HepG2 (cell line): ENCODE data around the gene TOP2A. TPM values are rescaled to one million over a fixed set of nuclear protein-coding genes. Genes with fewer than 3 reads are reported as not detected.

Source experiments
- CC2D1A ChIP-seq: sonication (generic); formaldehyde crosslinking; IDR thresholded peaks from 2 replicates; pipeline ENCODE4 v1.8.1; 2023; ENCODE audit warnings: mild to moderate bottlenecking, missing genetic modification reagents
- FOXA3 ChIP-seq: IDR thresholded peaks from 2 replicates; pipeline ENCODE4 v1.6.1; 2016; ENCODE audit warnings: missing genetic modification reagents, missing compliant biosample characterization
- HNRNPH1 ChIP-seq: fragments of 200-400 bp; formaldehyde crosslinking; optimal IDR thresholded peaks from 2 replicates; pipeline ENCODE3; 2017; ENCODE audit warnings: mild to moderate bottlenecking, low read depth, low read length
- IKZF1 ChIP-seq: fragments of 450-650 bp; IDR thresholded peaks from 2 replicates; pipeline ENCODE4 v1.7.1; 2016
- KLF12 ChIP-seq: sonication (generic); formaldehyde crosslinking; IDR thresholded peaks from 2 replicates; pipeline ENCODE4 v1.4.0; 2020; ENCODE audit warnings: missing genetic modification reagents, borderline replicate concordance
- NCOA1 ChIP-seq: sonication (generic); formaldehyde crosslinking; IDR thresholded peaks from 2 replicates; pipeline ENCODE4 v1.9.0; 2021; ENCODE audit warnings: missing genetic modification reagents
- RFXANK ChIP-seq: IDR thresholded peaks from 2 replicates; pipeline ENCODE4 v1.6.1; 2016
- RXRB ChIP-seq: IDR thresholded peaks from 2 replicates; pipeline ENCODE4 v1.6.1; 2016; ENCODE audit warnings: borderline replicate concordance, missing genetic modification reagents, missing compliant biosample characterization
- SNAI1 ChIP-seq: sonication (generic); formaldehyde crosslinking; IDR thresholded peaks from 2 replicates; pipeline ENCODE4 v1.5.0; 2020; ENCODE audit warnings: mild to moderate bottlenecking, missing genetic modification reagents, borderline replicate concordance
- TBX2 ChIP-seq: sonication (generic); formaldehyde crosslinking; IDR thresholded peaks from 2 replicates; pipeline ENCODE4 v1.5.0; 2020; ENCODE audit warnings: missing genetic modification reagents, mild to moderate bottlenecking, borderline replicate concordance
- TGIF2 ChIP-seq: IDR thresholded peaks from 2 replicates; pipeline ENCODE4 v1.6.1; 2016; ENCODE audit warnings: control low read depth, missing compliant biosample characterization
- ZC3H13 ChIP-seq: sonication (generic); formaldehyde crosslinking; IDR thresholded peaks from 2 replicates; pipeline ENCODE4 v1.8.1; 2023; ENCODE audit warnings: mild to moderate bottlenecking, missing genetic modification reagents, moderate library complexity
- ZNF510 ChIP-seq: sonication (generic); formaldehyde crosslinking; IDR thresholded peaks from 2 replicates; pipeline ENCODE4 v1.4.0; 2020; ENCODE audit warnings: low read depth, mild to moderate bottlenecking, missing genetic modification reagents
- polyA plus RNA-seq, 8 experiments: library from polyadenylated mRNA; depleted of rRNA in 3 of 8; stranded (reverse) in 7 of 8; unstranded in 1 of 8; fragments of >200 nt; fragmentation: Illumina TruSeq in 4 of 8; extraction: Trizol in 4 of 8; gene quantifications; 2 replicates each; pipeline versions ENCODE4 v1.2.1 to v1.2.3, GENCODE V29; 2011 to 2016; ENCODE audit warnings: low read depth in 4 of 8, missing spikeins in 1 of 8, mixed read lengths in 1 of 8; ENCODE audit not compliant: insufficient read depth in 1 of 8
- total RNA-seq, 5 experiments: library from RNA; depleted of rRNA; stranded (reverse); fragments of >200 nt; fragmentation: Illumina TruSeq; extraction: Trizol; gene quantifications; 2 replicates each; pipeline ENCODE4 v1.2.3, GENCODE V29; 2016; ENCODE audit warnings: low read depth in 1 of 5
- TF ChIP-seq, protein P1 (sequence below): IDR thresholded peaks from 2 replicates; pipeline ENCODE4 v1.6.1; 2016; ENCODE audit warnings: low read depth, missing genetic modification reagents, missing compliant biosample characterization
- TF ChIP-seq, protein P2 (sequence below): sonication (generic); formaldehyde crosslinking; IDR thresholded peaks from 2 replicates; pipeline ENCODE4 v1.4.0; 2020; ENCODE audit warnings: mild to moderate bottlenecking, low read depth, missing genetic modification reagents
- TF ChIP-seq, protein P3 (sequence below): sonication (generic); formaldehyde crosslinking; IDR thresholded peaks from 2 replicates; pipeline ENCODE4 v1.4.0; 2020; ENCODE audit warnings: missing genetic modification reagents
- TF ChIP-seq, protein P4 (sequence below): sonication (generic); formaldehyde crosslinking; IDR thresholded peaks from 2 replicates; pipeline ENCODE4 v1.5.0; 2020; ENCODE audit warnings: mild to moderate bottlenecking, missing genetic modification reagents
- TF ChIP-seq, protein P5 (sequence below): sonication (generic); formaldehyde crosslinking; IDR thresholded peaks from 2 replicates; pipeline ENCODE4 v1.5.0; 2020; ENCODE audit warnings: mild to moderate bottlenecking, low read depth, missing genetic modification reagents, borderline replicate concordance

The TOP2A gene
- total and polyA plus RNA-seq, 2 of the 13 experiments (the other 11 are each of a cell fraction or from before 2014, with no cell fraction given), result 108 to 327 TPM

DNA sequence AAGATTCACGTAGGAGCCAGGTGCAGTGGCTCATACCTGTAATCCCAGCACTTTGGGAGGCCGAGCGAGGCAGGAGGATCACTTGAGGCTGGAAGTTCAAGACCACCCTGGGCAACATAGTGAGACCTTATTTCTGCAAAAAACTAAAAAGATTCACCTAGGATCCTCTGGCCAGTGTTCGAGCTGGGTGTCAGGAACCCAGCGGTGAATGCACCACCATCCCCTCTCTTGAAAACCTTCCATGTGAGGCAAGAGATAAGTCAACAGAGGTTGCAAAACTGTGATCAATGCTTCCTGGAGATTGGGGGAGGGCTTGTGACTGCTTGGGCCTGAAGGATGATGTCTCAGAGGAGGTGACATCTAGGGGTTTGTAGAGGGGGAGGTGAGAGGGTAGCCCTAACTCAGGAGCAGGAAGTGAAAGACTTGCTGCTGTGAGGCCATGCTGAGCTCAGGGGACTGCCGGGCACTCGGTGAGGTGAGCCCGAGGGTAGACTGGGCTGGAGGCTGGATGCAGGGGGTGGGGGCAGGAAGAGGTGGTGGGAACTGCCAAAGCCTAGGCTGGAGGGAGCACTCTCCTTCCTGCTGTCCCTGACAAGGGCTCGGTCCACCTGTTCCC, 64.8 kb downstream of the TOP2A start (continued):
- TF ChIP-seq, protein P1, sequence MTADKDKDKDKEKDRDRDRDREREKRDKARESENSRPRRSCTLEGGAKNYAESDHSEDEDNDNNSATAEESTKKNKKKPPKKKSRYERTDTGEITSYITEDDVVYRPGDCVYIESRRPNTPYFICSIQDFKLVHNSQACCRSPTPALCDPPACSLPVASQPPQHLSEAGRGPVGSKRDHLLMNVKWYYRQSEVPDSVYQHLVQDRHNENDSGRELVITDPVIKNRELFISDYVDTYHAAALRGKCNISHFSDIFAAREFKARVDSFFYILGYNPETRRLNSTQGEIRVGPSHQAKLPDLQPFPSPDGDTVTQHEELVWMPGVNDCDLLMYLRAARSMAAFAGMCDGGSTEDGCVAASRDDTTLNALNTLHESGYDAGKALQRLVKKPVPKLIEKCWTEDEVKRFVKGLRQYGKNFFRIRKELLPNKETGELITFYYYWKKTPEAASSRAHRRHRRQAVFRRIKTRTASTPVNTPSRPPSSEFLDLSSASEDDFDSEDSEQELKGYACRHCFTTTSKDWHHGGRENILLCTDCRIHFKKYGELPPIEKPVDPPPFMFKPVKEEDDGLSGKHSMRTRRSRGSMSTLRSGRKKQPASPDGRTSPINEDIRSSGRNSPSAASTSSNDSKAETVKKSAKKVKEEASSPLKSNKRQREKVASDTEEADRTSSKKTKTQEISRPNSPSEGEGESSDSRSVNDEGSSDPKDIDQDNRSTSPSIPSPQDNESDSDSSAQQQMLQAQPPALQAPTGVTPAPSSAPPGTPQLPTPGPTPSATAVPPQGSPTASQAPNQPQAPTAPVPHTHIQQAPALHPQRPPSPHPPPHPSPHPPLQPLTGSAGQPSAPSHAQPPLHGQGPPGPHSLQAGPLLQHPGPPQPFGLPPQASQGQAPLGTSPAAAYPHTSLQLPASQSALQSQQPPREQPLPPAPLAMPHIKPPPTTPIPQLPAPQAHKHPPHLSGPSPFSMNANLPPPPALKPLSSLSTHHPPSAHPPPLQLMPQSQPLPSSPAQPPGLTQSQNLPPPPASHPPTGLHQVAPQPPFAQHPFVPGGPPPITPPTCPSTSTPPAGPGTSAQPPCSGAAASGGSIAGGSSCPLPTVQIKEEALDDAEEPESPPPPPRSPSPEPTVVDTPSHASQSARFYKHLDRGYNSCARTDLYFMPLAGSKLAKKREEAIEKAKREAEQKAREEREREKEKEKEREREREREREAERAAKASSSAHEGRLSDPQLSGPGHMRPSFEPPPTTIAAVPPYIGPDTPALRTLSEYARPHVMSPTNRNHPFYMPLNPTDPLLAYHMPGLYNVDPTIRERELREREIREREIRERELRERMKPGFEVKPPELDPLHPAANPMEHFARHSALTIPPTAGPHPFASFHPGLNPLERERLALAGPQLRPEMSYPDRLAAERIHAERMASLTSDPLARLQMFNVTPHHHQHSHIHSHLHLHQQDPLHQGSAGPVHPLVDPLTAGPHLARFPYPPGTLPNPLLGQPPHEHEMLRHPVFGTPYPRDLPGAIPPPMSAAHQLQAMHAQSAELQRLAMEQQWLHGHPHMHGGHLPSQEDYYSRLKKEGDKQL (CRISPR knock-in tag), result peak; percentile 85; the same call in 1 of the 2 replicates
- TF ChIP-seq TBX2 (CRISPR knock-in tag), result peak; percentile 84
- TF ChIP-seq RXRB (CRISPR knock-in tag), result peak; percentile 97
- TF ChIP-seq HNRNPH1, result no peak
- peak; percentile 100 for TF ChIP-seq FOXA3 (CRISPR knock-in tag)
- TF ChIP-seq KLF12 (CRISPR knock-in tag), result no peak
- TF ChIP-seq CC2D1A (CRISPR knock-in tag), result no peak
- TF ChIP-seq IKZF1, result no peak
- peak; percentile 38; the same call in 1 of the 2 replicates for TF ChIP-seq ZC3H13 (CRISPR knock-in tag)
- TF ChIP-seq, protein P2, sequence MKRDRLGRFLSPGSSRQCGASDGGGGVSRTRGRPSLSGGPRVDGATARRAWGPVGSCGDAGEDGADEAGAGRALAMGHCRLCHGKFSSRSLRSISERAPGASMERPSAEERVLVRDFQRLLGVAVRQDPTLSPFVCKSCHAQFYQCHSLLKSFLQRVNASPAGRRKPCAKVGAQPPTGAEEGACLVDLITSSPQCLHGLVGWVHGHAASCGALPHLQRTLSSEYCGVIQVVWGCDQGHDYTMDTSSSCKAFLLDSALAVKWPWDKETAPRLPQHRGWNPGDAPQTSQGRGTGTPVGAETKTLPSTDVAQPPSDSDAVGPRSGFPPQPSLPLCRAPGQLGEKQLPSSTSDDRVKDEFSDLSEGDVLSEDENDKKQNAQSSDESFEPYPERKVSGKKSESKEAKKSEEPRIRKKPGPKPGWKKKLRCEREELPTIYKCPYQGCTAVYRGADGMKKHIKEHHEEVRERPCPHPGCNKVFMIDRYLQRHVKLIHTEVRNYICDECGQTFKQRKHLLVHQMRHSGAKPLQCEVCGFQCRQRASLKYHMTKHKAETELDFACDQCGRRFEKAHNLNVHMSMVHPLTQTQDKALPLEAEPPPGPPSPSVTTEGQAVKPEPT, result no peak
- no peak for TF ChIP-seq RFXANK
- no peak for TF ChIP-seq SNAI1 (CRISPR knock-in tag)
- peak; percentile 98 for TF ChIP-seq TGIF2
- TF ChIP-seq, protein P3, sequence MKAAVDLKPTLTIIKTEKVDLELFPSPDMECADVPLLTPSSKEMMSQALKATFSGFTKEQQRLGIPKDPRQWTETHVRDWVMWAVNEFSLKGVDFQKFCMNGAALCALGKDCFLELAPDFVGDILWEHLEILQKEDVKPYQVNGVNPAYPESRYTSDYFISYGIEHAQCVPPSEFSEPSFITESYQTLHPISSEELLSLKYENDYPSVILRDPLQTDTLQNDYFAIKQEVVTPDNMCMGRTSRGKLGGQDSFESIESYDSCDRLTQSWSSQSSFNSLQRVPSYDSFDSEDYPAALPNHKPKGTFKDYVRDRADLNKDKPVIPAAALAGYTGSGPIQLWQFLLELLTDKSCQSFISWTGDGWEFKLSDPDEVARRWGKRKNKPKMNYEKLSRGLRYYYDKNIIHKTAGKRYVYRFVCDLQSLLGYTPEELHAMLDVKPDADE (CRISPR knock-in tag), result no peak
- TF ChIP-seq ZNF510 (CRISPR knock-in tag), result no peak
- TF ChIP-seq, protein P4, sequence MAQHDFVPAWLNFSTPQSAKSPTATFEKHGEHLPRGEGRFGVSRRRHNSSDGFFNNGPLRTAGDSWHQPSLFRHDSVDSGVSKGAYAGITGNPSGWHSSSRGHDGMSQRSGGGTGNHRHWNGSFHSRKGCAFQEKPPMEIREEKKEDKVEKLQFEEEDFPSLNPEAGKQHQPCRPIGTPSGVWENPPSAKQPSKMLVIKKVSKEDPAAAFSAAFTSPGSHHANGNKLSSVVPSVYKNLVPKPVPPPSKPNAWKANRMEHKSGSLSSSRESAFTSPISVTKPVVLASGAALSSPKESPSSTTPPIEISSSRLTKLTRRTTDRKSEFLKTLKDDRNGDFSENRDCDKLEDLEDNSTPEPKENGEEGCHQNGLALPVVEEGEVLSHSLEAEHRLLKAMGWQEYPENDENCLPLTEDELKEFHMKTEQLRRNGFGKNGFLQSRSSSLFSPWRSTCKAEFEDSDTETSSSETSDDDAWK (CRISPR knock-in tag), result no peak
- TF ChIP-seq, protein P5, sequence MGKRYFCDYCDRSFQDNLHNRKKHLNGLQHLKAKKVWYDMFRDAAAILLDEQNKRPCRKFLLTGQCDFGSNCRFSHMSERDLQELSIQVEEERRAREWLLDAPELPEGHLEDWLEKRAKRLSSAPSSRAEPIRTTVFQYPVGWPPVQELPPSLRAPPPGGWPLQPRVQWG, result no peak
- 0 out of 2 replicates have a peak, but pooled peaks have one; percentile 50 for TF ChIP-seq NCOA1 (CRISPR knock-in tag)
